SK-N-SH treated with all-trans-retinoic acid at 6 μM for 48 hours (cell line): Measurements from ENCODE around the gene DEDD.

Experiments
- ATAC-seq: fragments of 200-7000 bp; cut with Tn5 transposase; 3 replicates; pipeline ENCODE4 v1.9.1; 2020; ENCODE audit warnings: mild to moderate bottlenecking, moderate library complexity
- ARNTL ChIP-seq: fragments of 450-650 bp; formaldehyde crosslinking; IDR thresholded peaks from 2 replicates; pipeline ENCODE4 v1.5.0; 2020; ENCODE audit warnings: low read depth, mild to moderate bottlenecking, moderate library complexity, borderline replicate concordance
- BACH2 ChIP-seq: fragments of 250-450 bp; sonication (Bioruptor Pico); IDR thresholded peaks from 2 replicates; pipeline ENCODE4 v1.9.0; 2021; ENCODE audit warnings: mild to moderate bottlenecking, borderline replicate concordance
- ESRRG ChIP-seq: fragments of 250-450 bp; sonication (Bioruptor Pico); IDR thresholded peaks from 2 replicates; pipeline ENCODE4 v1.6.1; 2021; ENCODE audit warnings: mild to moderate bottlenecking
- GLIS3 ChIP-seq: fragments of 250-450 bp; sonication (Bioruptor Pico); IDR thresholded peaks from 2 replicates; pipeline ENCODE4 v1.5.0; 2020; ENCODE audit warnings: mild to moderate bottlenecking, moderate library complexity
- ISL1 ChIP-seq: fragments of 250-450 bp; sonication (Bioruptor Pico); IDR thresholded peaks from 2 replicates; pipeline ENCODE4 v2.1.2; 2022; ENCODE audit warnings: mild to moderate bottlenecking, moderate library complexity
- OSR1 ChIP-seq: fragments of 250-450 bp; sonication (Bioruptor Pico); IDR thresholded peaks from 2 replicates; pipeline ENCODE4 v1.8.0; 2022; ENCODE audit warnings: moderate library complexity, mild to moderate bottlenecking, inconsistent platforms
- PPARA ChIP-seq: fragments of 250-450 bp; sonication (Bioruptor Pico); IDR thresholded peaks from 2 replicates; pipeline ENCODE4 v1.5.0; 2020; ENCODE audit warnings: mild to moderate bottlenecking, borderline replicate concordance
- RARB ChIP-seq: fragments of 250-450 bp; sonication (Bioruptor Pico); IDR thresholded peaks from 2 replicates; pipeline ENCODE4 v1.8.0; 2021; ENCODE audit warnings: mild to moderate bottlenecking, moderate library complexity
- SNAI2 ChIP-seq: fragments of 250-450 bp; sonication (Bioruptor Pico); IDR thresholded peaks from 2 replicates; pipeline ENCODE4 v1.5.0; 2020; ENCODE audit warnings: mild to moderate bottlenecking, moderate library complexity
- TOX ChIP-seq: fragments of 250-450 bp; sonication (Bioruptor Pico); IDR thresholded peaks from 2 replicates; pipeline ENCODE4 v1.8.0; 2021; ENCODE audit warnings: mild to moderate bottlenecking, moderate library complexity, borderline replicate concordance
- ZC3H10 ChIP-seq: fragments of 250-450 bp; sonication (Bioruptor Pico); IDR thresholded peaks from 2 replicates; pipeline ENCODE4 v1.5.1; 2021; ENCODE audit warnings: mild to moderate bottlenecking, moderate library complexity
- ZFP3 ChIP-seq: fragments of 250-450 bp; sonication (Bioruptor Pico); IDR thresholded peaks from 2 replicates; pipeline ENCODE4 v1.5.0; 2020; ENCODE audit warnings: mild to moderate bottlenecking, moderate library complexity
- ZFP30 ChIP-seq: fragments of 450-650 bp; formaldehyde crosslinking; IDR thresholded peaks from 2 replicates; pipeline ENCODE4 v1.5.0; 2022; ENCODE audit warnings: mild to moderate bottlenecking, moderate library complexity
- ZNF70 ChIP-seq: fragments of 450-650 bp; formaldehyde crosslinking; IDR thresholded peaks from 2 replicates; pipeline ENCODE4 v1.5.0; 2020; ENCODE audit warnings: mild to moderate bottlenecking, moderate library complexity
- ZNF8 ChIP-seq: fragments of 450-650 bp; formaldehyde crosslinking; IDR thresholded peaks from 2 replicates; pipeline ENCODE4 v1.5.0; 2020; ENCODE audit warnings: mild to moderate bottlenecking, moderate library complexity
- TF ChIP-seq, protein P1 (sequence below): fragments of 250-450 bp; sonication (Bioruptor Pico); IDR thresholded peaks from 2 replicates; pipeline ENCODE4 v1.5.1; 2021; ENCODE audit warnings: mild to moderate bottlenecking, moderate library complexity
- TF ChIP-seq, protein P2 (sequence below): fragments of 250-450 bp; sonication (Bioruptor Pico); IDR thresholded peaks from 2 replicates; pipeline ENCODE4 v1.8.0; 2021; ENCODE audit warnings: low read depth, mild to moderate bottlenecking, moderate library complexity, borderline replicate concordance
- TF ChIP-seq, protein P3 (sequence below): fragments of 250-450 bp; sonication (Bioruptor Pico); IDR thresholded peaks from 2 replicates; pipeline ENCODE4 v1.8.0; 2020; ENCODE audit warnings: mild to moderate bottlenecking, moderate library complexity, borderline replicate concordance
- TF ChIP-seq, protein P4 (sequence below): fragments of 250-450 bp; sonication (Bioruptor Pico); IDR thresholded peaks from 2 replicates; pipeline ENCODE4 v1.5.1; 2020; ENCODE audit warnings: low read depth, mild to moderate bottlenecking, moderate library complexity
- TF ChIP-seq, protein P5 (sequence below): fragments of 250-450 bp; sonication (Bioruptor Pico); IDR thresholded peaks from 2 replicates; pipeline ENCODE4 v1.5.0; 2020; ENCODE audit warnings: mild to moderate bottlenecking, moderate library complexity

The DEDD gene

DNA sequence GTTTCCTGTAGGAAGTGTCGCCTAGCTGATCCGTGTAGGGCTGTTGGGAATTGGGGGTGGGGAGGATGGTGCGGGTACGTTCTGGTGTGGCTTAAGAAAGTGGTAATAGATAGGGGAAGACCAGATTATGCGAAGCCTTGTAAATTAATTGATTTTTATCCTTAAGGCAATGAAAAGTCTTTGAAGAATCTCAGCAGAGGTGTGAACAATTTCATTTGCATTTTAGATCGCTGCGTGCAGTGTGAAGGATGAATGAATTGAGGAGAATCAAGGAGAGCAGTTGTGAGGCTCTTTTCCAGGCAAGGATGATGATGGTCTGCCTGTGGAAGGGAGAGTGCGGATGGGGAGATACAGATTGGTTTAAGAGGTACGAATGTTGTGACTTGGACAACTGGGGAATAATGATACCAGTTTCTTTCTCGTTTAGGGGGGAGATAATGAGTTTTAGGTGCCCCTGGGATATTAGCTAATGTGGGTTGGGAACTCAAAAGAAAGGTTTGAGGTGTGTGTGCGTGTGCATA is 813 bp upstream of the DEDD start:
- TF ChIP-seq TOX (no peak), RARB (no peak), ZFP3 (CRISPR knock-in tag) (no peak), ESRRG (CRISPR knock-in tag) (no peak), ARNTL (CRISPR knock-in tag) (no peak), ZFP30 (CRISPR knock-in tag) (no peak)
- TF ChIP-seq, protein P1, sequence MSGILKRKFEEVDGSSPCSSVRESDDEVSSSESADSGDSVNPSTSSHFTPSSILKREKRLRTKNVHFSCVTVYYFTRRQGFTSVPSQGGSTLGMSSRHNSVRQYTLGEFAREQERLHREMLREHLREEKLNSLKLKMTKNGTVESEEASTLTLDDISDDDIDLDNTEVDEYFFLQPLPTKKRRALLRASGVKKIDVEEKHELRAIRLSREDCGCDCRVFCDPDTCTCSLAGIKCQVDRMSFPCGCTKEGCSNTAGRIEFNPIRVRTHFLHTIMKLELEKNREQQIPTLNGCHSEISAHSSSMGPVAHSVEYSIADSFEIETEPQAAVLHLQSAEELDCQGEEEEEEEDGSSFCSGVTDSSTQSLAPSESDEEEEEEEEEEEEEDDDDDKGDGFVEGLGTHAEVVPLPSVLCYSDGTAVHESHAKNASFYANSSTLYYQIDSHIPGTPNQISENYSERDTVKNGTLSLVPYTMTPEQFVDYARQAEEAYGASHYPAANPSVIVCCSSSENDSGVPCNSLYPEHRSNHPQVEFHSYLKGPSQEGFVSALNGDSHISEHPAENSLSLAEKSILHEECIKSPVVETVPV, result no peak
- TF ChIP-seq, protein P2, sequence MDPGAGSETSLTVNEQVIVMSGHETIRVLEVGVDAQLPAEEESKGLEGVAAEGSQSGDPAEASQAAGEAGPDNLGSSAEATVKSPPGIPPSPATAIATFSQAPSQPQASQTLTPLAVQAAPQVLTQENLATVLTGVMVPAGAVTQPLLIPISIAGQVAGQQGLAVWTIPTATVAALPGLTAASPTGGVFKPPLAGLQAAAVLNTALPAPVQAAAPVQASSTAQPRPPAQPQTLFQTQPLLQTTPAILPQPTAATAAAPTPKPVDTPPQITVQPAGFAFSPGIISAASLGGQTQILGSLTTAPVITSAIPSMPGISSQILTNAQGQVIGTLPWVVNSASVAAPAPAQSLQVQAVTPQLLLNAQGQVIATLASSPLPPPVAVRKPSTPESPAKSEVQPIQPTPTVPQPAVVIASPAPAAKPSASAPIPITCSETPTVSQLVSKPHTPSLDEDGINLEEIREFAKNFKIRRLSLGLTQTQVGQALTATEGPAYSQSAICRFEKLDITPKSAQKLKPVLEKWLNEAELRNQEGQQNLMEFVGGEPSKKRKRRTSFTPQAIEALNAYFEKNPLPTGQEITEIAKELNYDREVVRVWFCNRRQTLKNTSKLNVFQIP (CRISPR knock-in tag), result no peak
- ATAC-seq, result peak; percentile 11

DNA sequence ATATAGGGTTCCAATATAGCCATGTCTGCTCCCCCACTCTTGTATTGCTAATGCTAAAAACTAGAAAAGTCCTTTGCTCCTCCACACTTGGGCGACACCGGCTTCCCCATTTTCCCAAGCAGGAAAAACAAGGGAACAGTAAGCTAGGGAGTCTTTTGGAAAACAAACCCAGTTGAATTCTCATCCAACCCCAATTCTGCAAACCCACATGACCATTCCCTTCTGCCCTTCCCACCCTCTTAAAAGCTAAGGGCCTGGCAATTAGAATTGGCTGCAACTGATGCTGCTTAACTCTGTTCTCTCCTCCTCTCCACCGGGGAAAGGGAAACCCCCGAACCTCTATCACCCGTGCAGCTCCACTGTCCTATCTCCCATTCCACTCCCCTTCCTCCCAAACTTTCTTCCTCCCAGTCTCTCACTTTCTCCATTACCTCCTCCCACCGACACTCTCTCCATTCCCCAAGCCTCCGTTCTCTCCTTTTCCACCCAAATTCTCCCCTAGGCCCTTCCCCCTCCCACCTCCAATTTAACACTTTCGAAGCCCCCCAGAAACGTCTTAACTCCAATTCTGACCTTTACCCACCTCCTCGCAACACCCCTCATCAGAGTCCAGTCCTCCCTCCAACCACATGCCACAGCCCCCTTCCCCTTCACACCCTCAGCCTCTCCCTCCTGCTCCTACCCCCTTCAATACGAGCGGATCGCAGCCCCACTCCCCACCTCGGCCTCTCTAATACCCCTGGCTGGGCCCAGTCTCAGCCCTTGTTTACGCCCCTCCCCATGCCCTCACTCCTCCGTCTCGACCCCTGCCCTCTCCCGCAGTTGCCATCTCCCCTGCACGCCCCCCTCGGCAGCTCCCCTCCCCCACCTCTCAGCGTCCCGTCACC is 701 bp downstream of the DEDD start:
- peak; percentile 18 for ATAC-seq
- TF ChIP-seq, protein P2 (CRISPR knock-in tag), result no peak
- TF ChIP-seq, protein P3, sequence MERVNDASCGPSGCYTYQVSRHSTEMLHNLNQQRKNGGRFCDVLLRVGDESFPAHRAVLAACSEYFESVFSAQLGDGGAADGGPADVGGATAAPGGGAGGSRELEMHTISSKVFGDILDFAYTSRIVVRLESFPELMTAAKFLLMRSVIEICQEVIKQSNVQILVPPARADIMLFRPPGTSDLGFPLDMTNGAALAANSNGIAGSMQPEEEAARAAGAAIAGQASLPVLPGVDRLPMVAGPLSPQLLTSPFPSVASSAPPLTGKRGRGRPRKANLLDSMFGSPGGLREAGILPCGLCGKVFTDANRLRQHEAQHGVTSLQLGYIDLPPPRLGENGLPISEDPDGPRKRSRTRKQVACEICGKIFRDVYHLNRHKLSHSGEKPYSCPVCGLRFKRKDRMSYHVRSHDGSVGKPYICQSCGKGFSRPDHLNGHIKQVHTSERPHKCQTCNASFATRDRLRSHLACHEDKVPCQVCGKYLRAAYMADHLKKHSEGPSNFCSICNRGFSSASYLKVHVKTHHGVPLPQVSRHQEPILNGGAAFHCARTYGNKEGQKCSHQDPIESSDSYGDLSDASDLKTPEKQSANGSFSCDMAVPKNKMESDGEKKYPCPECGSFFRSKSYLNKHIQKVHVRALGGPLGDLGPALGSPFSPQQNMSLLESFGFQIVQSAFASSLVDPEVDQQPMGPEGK (CRISPR knock-in tag), result no peak
- TF ChIP-seq PPARA (CRISPR knock-in tag), result no peak
- no peak for TF ChIP-seq BACH2
- TF ChIP-seq RARB, result no peak
- TF ChIP-seq ISL1 (CRISPR knock-in tag), result no peak
- no peak for TF ChIP-seq ZNF8 (CRISPR knock-in tag)
- TF ChIP-seq ZFP30 (CRISPR knock-in tag), result no peak
- TF ChIP-seq, protein P4, sequence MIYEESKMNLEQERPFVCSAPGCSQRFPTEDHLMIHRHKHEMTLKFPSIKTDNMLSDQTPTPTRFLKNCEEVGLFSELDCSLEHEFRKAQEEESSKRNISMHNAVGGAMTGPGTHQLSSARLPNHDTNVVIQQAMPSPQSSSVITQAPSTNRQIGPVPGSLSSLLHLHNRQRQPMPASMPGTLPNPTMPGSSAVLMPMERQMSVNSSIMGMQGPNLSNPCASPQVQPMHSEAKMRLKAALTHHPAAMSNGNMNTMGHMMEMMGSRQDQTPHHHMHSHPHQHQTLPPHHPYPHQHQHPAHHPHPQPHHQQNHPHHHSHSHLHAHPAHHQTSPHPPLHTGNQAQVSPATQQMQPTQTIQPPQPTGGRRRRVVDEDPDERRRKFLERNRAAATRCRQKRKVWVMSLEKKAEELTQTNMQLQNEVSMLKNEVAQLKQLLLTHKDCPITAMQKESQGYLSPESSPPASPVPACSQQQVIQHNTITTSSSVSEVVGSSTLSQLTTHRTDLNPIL (CRISPR knock-in tag), result no peak
- TF ChIP-seq SNAI2 (CRISPR knock-in tag), result no peak
- no peak for TF ChIP-seq OSR1 (CRISPR knock-in tag)
- TF ChIP-seq ZC3H10 (CRISPR knock-in tag), result no peak
- TF ChIP-seq TOX, result no peak
- no peak for TF ChIP-seq ZFP3 (CRISPR knock-in tag)
- TF ChIP-seq, protein P1, result no peak
- TF ChIP-seq ZNF70, result no peak
- TF ChIP-seq, protein P5, sequence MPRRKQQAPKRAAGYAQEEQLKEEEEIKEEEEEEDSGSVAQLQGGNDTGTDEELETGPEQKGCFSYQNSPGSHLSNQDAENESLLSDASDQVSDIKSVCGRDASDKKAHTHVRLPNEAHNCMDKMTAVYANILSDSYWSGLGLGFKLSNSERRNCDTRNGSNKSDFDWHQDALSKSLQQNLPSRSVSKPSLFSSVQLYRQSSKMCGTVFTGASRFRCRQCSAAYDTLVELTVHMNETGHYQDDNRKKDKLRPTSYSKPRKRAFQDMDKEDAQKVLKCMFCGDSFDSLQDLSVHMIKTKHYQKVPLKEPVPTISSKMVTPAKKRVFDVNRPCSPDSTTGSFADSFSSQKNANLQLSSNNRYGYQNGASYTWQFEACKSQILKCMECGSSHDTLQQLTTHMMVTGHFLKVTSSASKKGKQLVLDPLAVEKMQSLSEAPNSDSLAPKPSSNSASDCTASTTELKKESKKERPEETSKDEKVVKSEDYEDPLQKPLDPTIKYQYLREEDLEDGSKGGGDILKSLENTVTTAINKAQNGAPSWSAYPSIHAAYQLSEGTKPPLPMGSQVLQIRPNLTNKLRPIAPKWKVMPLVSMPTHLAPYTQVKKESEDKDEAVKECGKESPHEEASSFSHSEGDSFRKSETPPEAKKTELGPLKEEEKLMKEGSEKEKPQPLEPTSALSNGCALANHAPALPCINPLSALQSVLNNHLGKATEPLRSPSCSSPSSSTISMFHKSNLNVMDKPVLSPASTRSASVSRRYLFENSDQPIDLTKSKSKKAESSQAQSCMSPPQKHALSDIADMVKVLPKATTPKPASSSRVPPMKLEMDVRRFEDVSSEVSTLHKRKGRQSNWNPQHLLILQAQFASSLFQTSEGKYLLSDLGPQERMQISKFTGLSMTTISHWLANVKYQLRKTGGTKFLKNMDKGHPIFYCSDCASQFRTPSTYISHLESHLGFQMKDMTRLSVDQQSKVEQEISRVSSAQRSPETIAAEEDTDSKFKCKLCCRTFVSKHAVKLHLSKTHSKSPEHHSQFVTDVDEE (CRISPR knock-in tag), result no peak
- TF ChIP-seq ARNTL (CRISPR knock-in tag), result no peak
- no peak for TF ChIP-seq GLIS3 (CRISPR knock-in tag)
